Prostate gland (tissue), 2 donors: ENCODE measurements around the gene COPG1. TPM values are rescaled to one million over a fixed set of nuclear protein-coding genes. Genes with fewer than 3 reads are reported as not detected.

Experiments
- DNase-seq: peaks from one replicate; pipeline ENCODE4 v3.0.0-alpha.2; 2019; ENCODE audit warnings: low spot score
- H3K27ac ChIP-seq, 2 donors: fragments of 200-600 bp; sonication (generic); 2 replicates each; pipeline ENCODE4 v1.5.1; 2017 to 2019
- H3K27me3 ChIP-seq: fragments of 200-600 bp; sonication (generic); replicated peaks from 2 replicates; pipeline ENCODE4 v1.5.1; 2019; ENCODE audit not compliant: insufficient read depth
- H3K36me3 ChIP-seq, 2 donors: fragments of 200-600 bp; sonication (generic); 1 replicate in 1 of 2; 2 replicates in 1 of 2; pipeline versions ENCODE4 v1.5.1 to v1.8.1; 2017 to 2019
- H3K4me1 ChIP-seq: fragments of 200-600 bp; sonication (generic); replicated peaks from 2 replicates; pipeline ENCODE4 v1.5.1; 2019
- H3K4me3 ChIP-seq, 2 donors: fragments of 200-600 bp; sonication (generic); 2 replicates each; pipeline ENCODE4 v1.5.1; 2017 to 2019
- H3K9me3 ChIP-seq: fragments of 200-600 bp; sonication (generic); 2 replicates; pipeline ENCODE4 v1.5.1; 2017
- POLR2A ChIP-seq: fragments of 450-650 bp; IDR thresholded peaks from one replicate; pipeline ENCODE4 v1.6.1; 2016; ENCODE audit warnings: antibody characterized with exemption, mild to moderate bottlenecking
- POLR2AphosphoS5 ChIP-seq: sonication (generic); formaldehyde crosslinking; IDR thresholded peaks from one replicate; pipeline ENCODE4 v1.6.1; 2017; ENCODE audit warnings: antibody characterized with exemption
- WGBS: methylation state at CpG from one replicate; pipeline ENCODE4 v1.1.5; 2018; 5-methylcytosine and 5-hydroxymethylcytosine counted together
- intact Hi-C: fragments of 100-400 bp; cut with DNase I; formaldehyde crosslinking; loops from one replicate; pipeline ENCODE4 v1.14.2; 2022
- total RNA-seq, 2 donors: library from RNA; depleted of rRNA; stranded (reverse); fragments of >200 nt; gene quantifications; one replicate each; pipeline ENCODE4 v1.1.0, GENCODE V29; 2016
- TF ChIP-seq, protein P1 (sequence below), 4 experiments: fragments of 200-600 bp in 2 of 4; fragments of 450-650 bp in 2 of 4; sonication (generic) in 2 of 4; IDR thresholded peaks; 1 replicate in 3 of 4; 2 replicates in 1 of 4; pipeline ENCODE4 v1.5.1; 2016 to 2019; ENCODE audit warnings: antibody characterized with exemption in 4 of 4, mild to moderate bottlenecking in 2 of 4, moderate library complexity in 2 of 4

Gene COPG1
- total RNA-seq, 2 donors from 2014 or later = 143 to 220 TPM

DNA sequence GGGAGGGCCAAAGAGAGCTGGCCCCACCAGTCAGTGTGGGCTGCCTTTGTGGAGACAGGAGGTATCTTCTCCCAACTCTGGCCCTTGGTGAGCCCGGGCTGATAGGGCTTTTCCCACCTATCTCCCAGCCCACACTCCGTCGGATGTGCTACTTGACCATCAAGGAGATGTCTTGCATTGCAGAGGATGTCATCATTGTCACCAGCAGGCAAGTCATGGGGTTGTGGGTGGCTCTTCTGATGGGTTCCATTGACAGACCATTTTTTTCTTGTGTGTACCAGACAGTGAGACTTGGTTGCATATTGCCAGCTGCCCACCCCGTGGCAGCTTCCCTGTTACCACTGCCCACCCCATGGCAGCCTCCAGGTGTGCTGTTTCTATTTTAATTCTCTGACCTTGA lies 3.3 kb downstream of the COPG1 start:
- Histone ChIP-seq H3K36me3 (peaks cover 21 to 41% of the 10 kb centered on the region in 2 donors), H3K4me3 (no peak overlapping the region), H3K4me1 (peaks cover 7% of the 10 kb centered on the region), H3K27ac (no peak overlapping the region), H3K9me3 (no peaks in the 10 kb centered on the region), H3K27me3 (no peaks in the 10 kb centered on the region)
- WGBS = 93% methylated on average over 4 of the region's 4 CpGs
- no peak for DNase-seq
- intact Hi-C loops = no loop called here
- TF ChIP-seq, protein P1, sequence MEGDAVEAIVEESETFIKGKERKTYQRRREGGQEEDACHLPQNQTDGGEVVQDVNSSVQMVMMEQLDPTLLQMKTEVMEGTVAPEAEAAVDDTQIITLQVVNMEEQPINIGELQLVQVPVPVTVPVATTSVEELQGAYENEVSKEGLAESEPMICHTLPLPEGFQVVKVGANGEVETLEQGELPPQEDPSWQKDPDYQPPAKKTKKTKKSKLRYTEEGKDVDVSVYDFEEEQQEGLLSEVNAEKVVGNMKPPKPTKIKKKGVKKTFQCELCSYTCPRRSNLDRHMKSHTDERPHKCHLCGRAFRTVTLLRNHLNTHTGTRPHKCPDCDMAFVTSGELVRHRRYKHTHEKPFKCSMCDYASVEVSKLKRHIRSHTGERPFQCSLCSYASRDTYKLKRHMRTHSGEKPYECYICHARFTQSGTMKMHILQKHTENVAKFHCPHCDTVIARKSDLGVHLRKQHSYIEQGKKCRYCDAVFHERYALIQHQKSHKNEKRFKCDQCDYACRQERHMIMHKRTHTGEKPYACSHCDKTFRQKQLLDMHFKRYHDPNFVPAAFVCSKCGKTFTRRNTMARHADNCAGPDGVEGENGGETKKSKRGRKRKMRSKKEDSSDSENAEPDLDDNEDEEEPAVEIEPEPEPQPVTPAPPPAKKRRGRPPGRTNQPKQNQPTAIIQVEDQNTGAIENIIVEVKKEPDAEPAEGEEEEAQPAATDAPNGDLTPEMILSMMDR (IDR thresholded peaks at IDR 0.05) = no peak

DNA sequence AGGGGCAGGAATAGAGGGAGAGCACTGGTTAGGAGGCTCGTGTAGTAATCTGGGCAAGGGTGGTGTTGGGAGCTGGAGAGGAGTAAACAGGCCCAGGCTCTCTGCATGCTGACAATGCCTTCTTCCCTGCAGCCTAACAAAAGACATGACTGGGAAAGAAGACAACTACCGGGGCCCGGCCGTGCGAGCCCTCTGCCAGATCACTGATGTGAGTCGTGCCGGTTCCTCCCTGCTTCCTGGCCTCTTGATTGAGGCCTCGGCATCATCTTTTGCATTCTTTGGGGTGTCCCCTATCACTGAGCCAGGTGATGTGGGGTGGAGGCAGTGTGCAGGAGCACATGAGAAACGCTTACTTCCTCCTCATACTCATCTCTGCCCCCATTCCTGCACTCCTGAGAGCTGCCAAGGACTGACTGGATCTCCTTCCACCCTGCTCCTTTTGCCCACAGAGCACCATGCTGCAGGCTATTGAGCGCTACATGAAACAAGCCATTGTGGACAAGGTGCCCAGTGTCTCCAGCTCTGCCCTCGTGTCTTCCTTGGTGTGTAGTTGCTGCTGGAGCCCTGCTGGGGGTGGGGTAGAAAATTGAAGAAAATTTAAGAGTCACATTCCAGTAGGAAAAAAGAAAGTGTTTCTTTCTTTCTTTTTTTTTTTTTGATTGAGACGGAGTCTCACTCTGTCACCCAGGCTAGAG lies 5.3 kb downstream of the COPG1 start:
- WGBS = 88% methylated on average over 12 of the region's 12 CpGs
- no peak for DNase-seq
- intact Hi-C loops = no loop called here
- no peak for TF ChIP-seq POLR2A
- TF ChIP-seq POLR2AphosphoS5 = no peak
- TF ChIP-seq, protein P1 (IDR thresholded peaks at IDR 0.05) = no peak
- Histone ChIP-seq H3K27ac (no peak overlapping the region), H3K9me3 (no peaks in the 10 kb centered on the region), H3K4me1 (peaks cover 7% of the 10 kb centered on the region), H3K36me3 (peaks cover 26 to 46% of the 10 kb centered on the region in 2 donors), H3K4me3 (no peak overlapping the region), H3K27me3 (no peaks in the 10 kb centered on the region)

DNA sequence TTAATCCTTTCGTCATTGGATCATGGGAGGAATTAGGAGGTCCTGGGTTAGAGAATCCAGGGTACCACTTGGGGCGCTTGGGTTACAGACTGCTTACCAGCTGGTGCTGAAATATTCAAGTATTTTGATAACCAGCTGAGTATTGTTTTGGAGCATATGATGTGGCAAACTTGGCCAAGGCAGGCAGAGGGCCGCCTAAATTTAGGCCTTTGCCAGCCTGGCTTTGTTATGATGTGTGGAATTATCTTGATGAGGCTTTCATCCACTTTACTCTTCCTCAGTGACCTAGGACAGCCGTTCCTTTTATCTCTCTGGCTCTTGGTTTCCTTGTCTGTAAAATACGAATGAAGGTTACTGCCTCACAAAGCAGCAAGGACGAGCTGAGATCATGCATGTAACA lies 6.9 kb downstream of the COPG1 start:
- Histone ChIP-seq H3K27me3 (no peaks in the 10 kb centered on the region), H3K27ac (no peak overlapping the region), H3K4me1 (peaks cover 4% of the 10 kb centered on the region), H3K4me3 (no peak overlapping the region), H3K36me3 (peaks cover 35 to 62% of the 10 kb centered on the region in 2 donors), H3K9me3 (no peaks in the 10 kb centered on the region)
- TF ChIP-seq, protein P1 (IDR thresholded peaks at IDR 0.05) = no peak
- TF ChIP-seq POLR2AphosphoS5 (no peak), POLR2A (no peak)
- no peak for DNase-seq
- intact Hi-C loops = no loop called here
- 81% methylated on average over 6 of the region's 6 CpGs for WGBS

- DNase-seq = no peak
- WGBS = 88% methylated on average over 11 of the region's 11 CpGs
- no peak for TF ChIP-seq POLR2A
- TF ChIP-seq POLR2AphosphoS5 = no peak
- TF ChIP-seq, protein P1 (IDR thresholded peaks at IDR 0.05) = no peak
- Histone ChIP-seq H3K27me3 (no peaks in the 10 kb centered on the region), H3K4me1 (peaks cover 3% of the 10 kb centered on the region), H3K4me3 (no peak overlapping the region), H3K36me3 (peaks cover 41 to 62% of the 10 kb centered on the region in 2 donors), H3K9me3 (no peaks in the 10 kb centered on the region), H3K27ac (no peak overlapping the region)
- intact Hi-C loops = no loop called here
Measured at GRCh38 chr3:129257609-129258008, 8.2 kb downstream of the COPG1 start.
